Measurements from ENCODE around the gene GASK1A. TPM values are rescaled to one million over a fixed set of nuclear protein-coding genes. Genes with fewer than 3 reads are reported as not detected.

GASK1A gene
- total and polyA plus RNA-seq, 2 donors (not counting 3 experiments of a cell fraction or from before 2014, with no cell fraction given) = 0.04 TPM; not detected in 1

DNA sequence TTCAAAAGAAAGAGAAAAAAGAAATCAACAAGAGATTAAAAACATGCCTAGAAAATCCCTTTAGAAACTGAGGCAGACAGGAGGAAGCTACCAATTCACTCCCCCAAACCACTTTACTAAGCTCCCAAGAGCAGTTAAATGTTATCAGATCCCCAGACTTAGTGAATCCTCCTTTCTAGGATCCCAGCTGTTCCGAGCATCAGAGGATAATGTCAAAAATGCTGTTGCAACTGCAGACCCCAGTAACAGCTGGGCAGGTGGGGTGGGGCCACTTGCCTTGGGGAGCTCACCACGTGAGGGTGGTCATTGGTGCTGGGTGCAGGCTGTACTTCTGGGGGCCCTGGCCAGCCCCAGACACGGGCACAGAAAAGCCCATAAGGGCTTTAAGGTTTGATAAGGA is 117.7 kb downstream of the GASK1A start:
- no TSS peak for BruUV-seq (replicated peaks)
- H3K9ac ChIP-seq (replicated peaks; ENCODE audit: extremely low read depth, insufficient read depth, low read length) = no peak overlapping the region
- H2AFZ ChIP-seq (ENCODE audit: low read depth, low read length) = no peak overlapping the region
- H3K9me3 ChIP-seq (replicated peaks; ENCODE audit: control insufficient read depth, insufficient read depth, low read length) = no peaks in the 10 kb centered on the region
- no peaks in the 10 kb centered on the region for H3K27me3 ChIP-seq (ENCODE audit: control insufficient read depth in 2 of 2, insufficient read depth in 2 of 2, low read length in 2 of 2)
- no peaks in the 10 kb centered on the region for H4K20me1 ChIP-seq (replicated peaks; ENCODE audit: control insufficient read depth, extremely low read depth, insufficient read depth, low read length)
- no peak for TF ChIP-seq EZH2 (IDR thresholded peaks at IDR 0.05; ENCODE audit: borderline replicate concordance, low read depth, low read length, severe bottlenecking)
- no peak for TF ChIP-seq JUN (IDR thresholded peaks at IDR 0.05; ENCODE audit: borderline replicate concordance, insufficient read depth, insufficient read length, low read depth)
- TF ChIP-seq, protein P1, sequence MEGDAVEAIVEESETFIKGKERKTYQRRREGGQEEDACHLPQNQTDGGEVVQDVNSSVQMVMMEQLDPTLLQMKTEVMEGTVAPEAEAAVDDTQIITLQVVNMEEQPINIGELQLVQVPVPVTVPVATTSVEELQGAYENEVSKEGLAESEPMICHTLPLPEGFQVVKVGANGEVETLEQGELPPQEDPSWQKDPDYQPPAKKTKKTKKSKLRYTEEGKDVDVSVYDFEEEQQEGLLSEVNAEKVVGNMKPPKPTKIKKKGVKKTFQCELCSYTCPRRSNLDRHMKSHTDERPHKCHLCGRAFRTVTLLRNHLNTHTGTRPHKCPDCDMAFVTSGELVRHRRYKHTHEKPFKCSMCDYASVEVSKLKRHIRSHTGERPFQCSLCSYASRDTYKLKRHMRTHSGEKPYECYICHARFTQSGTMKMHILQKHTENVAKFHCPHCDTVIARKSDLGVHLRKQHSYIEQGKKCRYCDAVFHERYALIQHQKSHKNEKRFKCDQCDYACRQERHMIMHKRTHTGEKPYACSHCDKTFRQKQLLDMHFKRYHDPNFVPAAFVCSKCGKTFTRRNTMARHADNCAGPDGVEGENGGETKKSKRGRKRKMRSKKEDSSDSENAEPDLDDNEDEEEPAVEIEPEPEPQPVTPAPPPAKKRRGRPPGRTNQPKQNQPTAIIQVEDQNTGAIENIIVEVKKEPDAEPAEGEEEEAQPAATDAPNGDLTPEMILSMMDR (IDR thresholded peaks at IDR 0.05; ENCODE audit: extremely low read depth in 1 of 2, insufficient read depth in 1 of 2, low read depth in 1 of 2, low read length in 2 of 2) = no peak
- no peak for TF ChIP-seq POLR2AphosphoS5 (IDR thresholded peaks at IDR 0.05; ENCODE audit: insufficient read depth, low read depth, low read length)
- TF ChIP-seq MYC (IDR thresholded peaks at IDR 0.05; ENCODE audit: low read depth, low read length) = no peak
- TF ChIP-seq, protein P2, sequence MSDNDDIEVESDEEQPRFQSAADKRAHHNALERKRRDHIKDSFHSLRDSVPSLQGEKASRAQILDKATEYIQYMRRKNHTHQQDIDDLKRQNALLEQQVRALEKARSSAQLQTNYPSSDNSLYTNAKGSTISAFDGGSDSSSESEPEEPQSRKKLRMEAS (IDR thresholded peaks at IDR 0.05; ENCODE audit: insufficient read depth, insufficient read length) = no peak
- no peak for TF ChIP-seq POLR2A (IDR thresholded peaks at IDR 0.05; ENCODE audit: low read depth, low read length)
- no peak for TF ChIP-seq GATA2 (IDR thresholded peaks at IDR 0.05; ENCODE audit: insufficient read depth, insufficient read length, low read depth, low read length)
- no peak for TF ChIP-seq FOS (IDR thresholded peaks at IDR 0.05; ENCODE audit: borderline replicate concordance, insufficient read depth, low read length)
- intact Hi-C loops (cut with micrococcal nuclease) = no loop called here
- dilution Hi-C loops (cut with MboI; ENCODE audit: extremely low pct_ligation_motif_present, low sequenced_read_pairs) = no loop called here
- POLR2A ChIA-PET = no interaction called here
- H3K4me1 ChIP-seq (ENCODE audit: control insufficient read depth, extremely low read depth, insufficient read depth, low read length) = no peaks in the 10 kb centered on the region
- no peak for DNase-seq (ENCODE audit: low read depth, low spot score)
- no peak overlapping the region for H3K27ac ChIP-seq (ENCODE audit: insufficient read depth, low read depth, low read length)
- H3K4me3 ChIP-seq (replicated peaks in 1 of 3; ENCODE audit: insufficient read depth in 1 of 3, low read depth in 1 of 3, low read length in 3 of 3) = no peak overlapping the region
- no peak for FAIRE-seq
- no peaks in the 10 kb centered on the region for H3K9me1 ChIP-seq (replicated peaks; ENCODE audit: control insufficient read depth, extremely low read depth, insufficient read depth, low read length)
- no peaks in the 10 kb centered on the region for H3K79me2 ChIP-seq (ENCODE audit: control insufficient read depth, insufficient read depth, low read length)
- CTCF ChIA-PET = no interaction called here
- no peaks in the 10 kb centered on the region for H3K36me3 ChIP-seq (ENCODE audit: control insufficient read depth in 2 of 2, extremely low read depth in 1 of 2, insufficient read depth in 2 of 2, low read length in 2 of 2)
- H3K4me2 ChIP-seq (ENCODE audit: insufficient read depth, low read length) = no peak overlapping the region

Data from endothelial cell of umbilical vein (primary cell).